Measurements from ENCODE around the gene RBMY1E.
"Not testable (repeated sequence)": the region's sequence is repeated elsewhere in the genome, so short reads cannot be mapped to it uniquely, and the experiment has no call there.

Gene RBMY1E

GRCh38 chrY:21917932-21918331, at the start of gene RBMY1E:
Gene RBMY1E (minus strand): TSS chrY:21918032. CDS start chrY:21916054, 1,978 bp downstream.
- DNase-seq = not testable (repeated sequence)

DNA sequence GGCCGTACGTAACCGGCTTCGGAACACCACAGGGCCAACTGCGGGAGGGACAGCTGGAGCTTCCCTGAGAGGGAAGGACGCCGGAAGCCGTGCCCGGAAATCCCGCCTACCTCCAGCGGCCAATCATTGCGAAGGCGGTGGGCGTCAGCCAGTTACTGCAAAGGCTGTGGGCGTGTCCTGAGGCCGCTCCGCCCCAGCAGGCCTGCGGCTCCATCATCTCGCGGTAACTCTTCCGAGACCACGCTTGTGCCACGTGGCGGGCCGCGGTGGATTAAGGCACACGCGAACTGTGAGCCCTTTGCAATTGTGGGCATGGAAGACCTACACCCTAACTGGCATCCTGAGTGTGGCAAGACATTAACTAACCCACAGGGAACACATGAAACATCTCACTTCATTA, 23.4 kb downstream of the RBMY1E start, which contains the start of gene RBMY1D:
TSS of gene RBMY1D (minus strand) at position 101 of the 400 bp plus-strand sequence. CDS start 2,013 bp downstream, outside the sequence.
- DNase-seq = not testable (repeated sequence)

- DNase-seq = not testable (repeated sequence)
Observed at GRCh38 chrY:21869407-21870076, 48.3 kb downstream of the RBMY1E start.

Measured in COR-L47 (cell line).